Activated CD8-positive, alpha-beta memory T cell treated with anti-CD3 and anti-CD28 coated beads, Interleukin-2, amount 50 U/mL, for 48 hours (primary cell): ENCODE data around the gene SEMA3E.
"Not testable (repeated sequence)": the region's sequence is repeated elsewhere in the genome, so short reads cannot be mapped to it uniquely, and the experiment has no call there.

Experiments used
- DNase-seq: peaks from one replicate; pipeline ENCODE4 v3.0.0-alpha.2; 2020

Gene SEMA3E

GRCh38 chr7:83484826-83485225 is 164.1 kb downstream of the SEMA3E start:
- DNase-seq, result no peak

DNA sequence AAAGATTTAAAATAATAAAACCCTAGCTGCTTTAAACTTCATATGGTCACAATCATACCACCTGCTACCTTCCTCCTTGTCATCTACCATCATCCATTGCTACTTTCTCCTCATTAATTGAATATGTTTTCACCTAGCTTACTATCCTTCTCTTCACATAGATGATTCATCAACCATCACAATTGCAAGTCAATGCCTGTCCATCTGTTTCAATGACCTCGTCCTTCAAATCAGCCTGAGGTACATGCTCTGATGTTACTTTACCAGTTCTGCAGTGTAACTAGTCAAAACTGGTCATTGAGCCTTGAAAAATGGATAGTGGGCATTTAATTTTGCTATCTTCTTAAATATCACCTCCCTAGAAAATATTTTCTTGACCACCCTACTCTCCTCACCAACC is 164.7 kb downstream of the SEMA3E start:
- DNase-seq, result no peak

DNA sequence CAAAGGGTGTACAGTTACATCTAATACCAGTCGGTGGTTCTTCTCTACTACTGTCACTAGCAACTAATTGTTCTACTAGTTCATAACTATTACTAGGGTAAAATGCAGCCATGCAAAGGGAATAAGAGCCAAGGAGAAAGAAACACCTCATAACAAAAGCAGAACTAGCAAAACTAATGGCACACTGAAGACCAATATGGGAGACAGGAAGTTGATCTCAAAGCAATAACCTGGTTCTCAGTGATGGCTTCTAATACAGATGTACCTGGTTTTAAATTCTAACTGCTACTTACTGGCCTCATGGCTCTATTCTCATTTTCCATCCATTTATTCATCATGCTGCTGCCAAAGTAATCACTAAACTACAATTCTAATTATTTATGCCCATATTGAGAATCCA is 170.3 kb downstream of the SEMA3E start:
- DNase-seq, result no peak

DNA sequence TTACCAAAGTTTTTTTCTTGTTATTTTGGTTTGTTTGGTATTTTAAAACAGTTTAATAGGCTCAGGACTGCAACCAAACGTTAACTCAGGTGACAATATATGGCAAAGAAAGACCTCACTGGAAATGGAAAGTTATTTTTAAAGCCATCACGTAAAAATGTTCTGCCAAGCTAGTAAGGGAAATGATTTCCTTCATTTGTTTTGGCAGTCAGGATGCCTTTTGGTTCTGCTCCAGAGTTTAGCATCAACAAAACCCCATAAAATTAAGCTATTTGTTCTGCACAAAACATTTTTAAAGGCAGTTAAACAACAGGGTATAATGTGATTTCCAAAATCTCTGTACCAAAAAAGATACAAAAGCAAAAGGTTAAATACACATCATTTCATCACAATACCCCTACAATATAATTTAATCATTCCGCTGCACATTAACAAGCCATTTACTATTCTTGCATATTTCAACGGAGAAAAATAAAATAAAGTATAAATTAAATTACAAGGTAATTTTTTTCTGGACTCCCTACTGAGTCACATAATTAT is 172.4 kb downstream of the SEMA3E start:
- no peak for DNase-seq

GRCh38 chr7:83475420-83475819 is 173.5 kb downstream of the SEMA3E start:
- no peak for DNase-seq

GRCh38 chr7:83472376-83472775 is 176.6 kb downstream of the SEMA3E start:
- no peak for DNase-seq

GRCh38 chr7:83469491-83469890 is 179.4 kb downstream of the SEMA3E start:
- no peak for DNase-seq

DNA sequence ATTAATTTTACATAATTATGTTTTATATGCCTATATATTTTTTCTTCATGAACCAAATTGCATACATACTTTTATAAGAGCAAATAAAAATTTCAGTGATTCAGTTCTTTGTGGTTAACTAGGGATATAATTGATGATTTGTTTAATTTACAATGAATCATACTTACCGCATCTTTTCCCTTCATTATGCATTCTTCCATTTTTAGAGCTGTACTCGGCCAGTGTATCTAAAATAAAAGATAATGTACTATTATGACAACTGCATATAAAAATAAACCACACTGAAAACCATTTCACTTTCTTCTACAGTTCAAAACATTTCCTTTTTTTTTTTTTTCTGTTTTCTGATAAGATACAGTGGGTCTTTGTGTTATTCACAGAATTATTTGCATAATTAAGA is 179.9 kb downstream of the SEMA3E start:
- DNase-seq, result no peak

DNA sequence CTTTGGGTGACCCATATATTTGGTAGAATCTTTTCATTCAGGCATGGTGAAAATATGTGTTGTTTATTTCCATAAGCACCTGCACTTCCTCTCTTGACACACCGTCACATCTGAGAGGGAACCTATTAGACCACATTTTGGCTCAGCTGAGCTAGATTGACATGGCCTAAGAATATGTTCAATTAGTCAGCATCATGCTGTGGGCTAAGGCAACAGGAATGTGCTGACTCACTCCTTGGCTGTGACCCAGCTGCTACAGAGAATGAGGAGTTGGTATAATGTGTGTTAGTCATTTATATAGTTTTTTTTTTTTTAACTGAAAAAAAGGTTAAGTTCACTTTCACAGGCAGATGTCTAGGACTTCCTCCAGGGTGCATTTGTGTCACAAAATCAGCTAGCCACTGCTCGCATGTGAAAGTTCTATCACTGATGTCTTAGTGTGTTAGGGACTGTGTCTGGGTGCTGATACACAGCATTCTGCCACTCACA is 180.6 kb downstream of the SEMA3E start:
- no peak for DNase-seq

- DNase-seq, result no peak
Measured at GRCh38 chr7:83467493-83467892, 181.4 kb downstream of the SEMA3E start.

DNA sequence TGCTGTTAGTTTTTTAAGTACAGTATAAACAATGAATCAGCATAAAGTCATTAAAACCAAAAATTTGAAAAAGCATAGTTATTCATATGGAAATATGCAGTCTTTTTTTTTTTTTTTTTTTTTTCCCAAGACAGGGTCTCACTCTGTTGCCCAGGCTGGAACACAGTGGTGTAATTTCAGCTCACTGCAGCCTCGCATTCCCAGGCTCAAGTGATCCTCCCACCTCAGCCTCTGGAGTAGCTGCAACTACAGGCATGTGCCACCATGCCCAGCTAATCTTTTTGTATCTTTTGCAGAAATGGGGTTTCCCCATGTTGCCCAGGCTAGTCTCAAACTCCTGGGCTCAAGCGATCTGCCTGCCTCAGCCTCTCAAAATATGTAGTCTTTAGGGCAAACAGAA is 182.0 kb downstream of the SEMA3E start:
- no peak for DNase-seq

GRCh38 chr7:83466187-83466923 is 182.6 kb downstream of the SEMA3E start:
- no peak for DNase-seq

- DNase-seq, result no peak
Measured at GRCh38 chr7:83465643-83466042, 183.3 kb downstream of the SEMA3E start.

DNA sequence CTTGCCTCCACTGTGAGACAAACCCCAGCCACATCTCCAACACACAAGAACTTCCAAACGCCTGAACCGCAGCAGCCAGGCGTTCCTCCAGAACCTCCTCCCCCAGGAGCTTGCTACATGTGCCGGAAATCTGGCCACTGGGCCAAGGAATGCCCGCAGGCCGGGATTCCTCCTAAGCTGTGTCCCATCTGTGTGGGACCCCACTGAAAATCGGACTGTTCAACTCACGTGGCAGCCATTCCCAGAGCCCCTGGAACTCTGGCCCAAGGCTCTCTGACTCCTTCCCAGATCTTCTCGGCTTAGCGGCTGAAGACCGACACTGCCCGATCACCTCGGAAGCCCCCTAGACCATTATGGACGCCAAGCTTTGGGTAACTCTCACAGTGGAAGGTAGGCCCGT is 187.1 kb downstream of the SEMA3E start:
- not testable (repeated sequence) for DNase-seq

GRCh38 chr7:83459930-83460653 is 188.8 kb downstream of the SEMA3E start:
- DNase-seq, result not testable (repeated sequence)

DNA sequence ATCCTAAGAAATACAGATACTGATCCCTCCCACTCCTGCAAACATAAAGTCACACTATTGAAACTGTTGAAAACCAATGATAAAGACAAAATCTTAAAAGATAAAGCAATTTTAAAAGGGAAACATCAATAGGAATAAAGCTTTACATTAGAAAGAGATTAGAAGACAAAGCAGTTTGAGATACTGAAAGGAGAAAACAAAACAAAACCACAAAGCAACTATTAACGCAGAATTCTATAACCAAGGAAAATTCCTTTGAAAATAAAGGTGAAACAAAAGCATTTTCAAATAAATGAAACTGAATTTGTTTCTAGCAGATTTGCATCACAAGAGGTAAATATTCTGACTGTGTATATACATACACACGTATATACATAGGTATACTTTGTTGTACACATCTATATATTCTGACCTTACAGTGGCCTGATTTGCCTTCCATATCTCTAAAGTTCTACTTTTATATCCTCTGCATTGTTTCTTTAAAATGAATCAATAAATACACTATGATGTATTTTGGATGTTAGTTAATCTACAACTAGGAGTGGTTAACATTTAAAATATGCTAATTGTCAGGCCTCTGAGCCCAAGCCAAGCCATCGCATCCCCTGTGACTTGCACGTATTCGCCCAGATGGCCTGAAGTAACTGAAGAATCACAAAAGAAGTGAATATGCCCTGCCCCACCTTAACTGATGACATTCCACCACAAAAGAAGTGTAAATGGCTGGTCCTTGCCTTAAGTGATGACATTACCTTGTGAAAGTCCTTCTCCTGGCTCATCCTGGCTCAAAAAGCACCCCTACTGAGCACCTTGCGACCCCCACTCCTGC is 189.6 kb downstream of the SEMA3E start:
- not testable (repeated sequence) for DNase-seq

GRCh38 chr7:83457022-83457892 is 191.7 kb downstream of the SEMA3E start:
- no peak for DNase-seq

GRCh38 chr7:83456413-83456812 is 192.5 kb downstream of the SEMA3E start:
- DNase-seq, result no peak

GRCh38 chr7:83455612-83456011 is 193.3 kb downstream of the SEMA3E start:
- no peak for DNase-seq

- no peak for DNase-seq
Measured at GRCh38 chr7:83452256-83452655, 196.7 kb downstream of the SEMA3E start.

DNA sequence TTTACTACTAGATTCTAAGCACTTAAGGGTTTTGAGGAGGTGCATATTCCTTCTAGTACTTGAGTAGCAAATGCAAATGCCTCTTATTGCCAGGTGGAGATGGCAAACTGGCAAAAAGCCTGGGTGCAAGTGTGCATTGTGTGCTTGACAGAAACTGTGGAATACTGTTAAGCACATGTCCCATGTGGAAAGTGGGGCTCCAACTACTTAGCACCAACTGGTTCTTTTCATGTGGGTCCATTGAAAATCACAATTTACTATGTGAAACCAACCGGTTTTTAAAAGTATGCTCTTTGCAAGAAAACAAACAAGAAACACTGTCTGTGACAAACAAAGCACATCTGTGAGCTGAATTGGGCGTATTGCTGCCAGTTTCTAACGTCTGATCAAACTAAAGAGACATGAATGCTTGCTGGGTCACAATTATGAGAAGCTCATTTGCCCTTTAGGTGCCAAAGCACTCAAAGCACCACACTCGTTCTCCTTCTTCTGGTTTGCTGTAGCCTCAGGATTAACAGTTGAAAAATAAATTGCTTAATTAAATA is 197.4 kb downstream of the SEMA3E start:
- DNase-seq, result no peak

DNA sequence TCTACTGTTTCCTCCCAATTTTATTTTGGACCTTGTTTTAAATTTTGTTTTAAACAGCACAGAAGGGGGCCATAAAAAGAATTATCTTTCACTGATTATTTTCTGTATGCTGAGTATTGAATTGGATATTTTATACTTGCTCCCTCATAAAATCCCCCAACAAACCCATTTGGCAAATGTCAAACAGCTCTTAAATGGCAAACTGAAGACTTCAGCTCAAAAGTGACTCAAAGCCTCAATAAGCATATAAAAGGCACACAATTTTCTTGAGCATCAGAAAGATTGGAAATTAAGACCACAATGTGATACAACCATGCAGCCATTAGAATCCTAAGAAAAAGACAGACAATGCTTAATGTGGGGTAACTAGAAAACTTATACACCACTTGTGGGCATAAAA is 199.2 kb downstream of the SEMA3E start:
- no peak for DNase-seq
